Ovary (tissue), 9 donors: Measurements from ENCODE around the gene THEM4. TPM values are rescaled to one million over a fixed set of nuclear protein-coding genes. Genes with fewer than 3 reads are reported as not detected.

Source experiments
- DNase-seq, 5 donors: peaks; one replicate each; pipeline ENCODE4 v3.0.0-alpha.2; 2019 to 2020
- H3K27ac ChIP-seq, 2 donors: fragments of 200-600 bp; one replicate each; pipeline versions ENCODE4 v1.5.1 to v1.8.0; 2019 to 2022
- H3K27me3 ChIP-seq: fragments of 200-600 bp; one replicate; pipeline ENCODE4 v1.8.0; 2022
- H3K36me3 ChIP-seq: fragments of 200-600 bp; sonication (generic); one replicate; pipeline ENCODE4 v1.5.1; 2019
- H3K4me1 ChIP-seq: one replicate; pipeline ENCODE4 v1.8.1; 2013; ENCODE audit warnings: mild to moderate bottlenecking, moderate library complexity; ENCODE audit not compliant: insufficient read depth
- H3K4me3 ChIP-seq: fragments of 200-600 bp; sonication (generic); one replicate; pipeline ENCODE4 v1.5.1; 2017
- H3K9me3 ChIP-seq, 2 donors: fragments of 200-600 bp in 1 of 2; sonication (generic) in 1 of 2; one replicate each; pipeline versions ENCODE4 v1.5.1 to v1.8.1; 2013 to 2019; ENCODE audit warnings: mild to moderate bottlenecking in 1 of 2, moderate library complexity in 1 of 2
- CTCF ChIP-seq, 3 donors: fragments of 450-650 bp in 2 of 3; fragments of 200-600 bp in 1 of 3; IDR thresholded peaks; one replicate each; pipeline versions ENCODE4 v1.5.1 to v1.8.0; 2016 to 2022; ENCODE audit warnings: antibody characterized with exemption in 3 of 3, mild to moderate bottlenecking in 1 of 3
- EP300 ChIP-seq: sonication (generic); formaldehyde crosslinking; IDR thresholded peaks from one replicate; pipeline ENCODE4 v1.6.1; 2017; ENCODE audit warnings: antibody characterized with exemption
- POLR2A ChIP-seq: fragments of 450-650 bp; IDR thresholded peaks from one replicate; pipeline ENCODE4 v1.6.1; 2017; ENCODE audit warnings: antibody characterized with exemption, mild to moderate bottlenecking, moderate library complexity
- WGBS, 3 donors: extraction: QIAGEN DNeasy Blood & Tissue Kit in 1 of 3; methylation state at CpG; one replicate each; pipeline versions ENCODE4 v1.1.5 to v1.1.7; 2013 to 2017; 5-methylcytosine and 5-hydroxymethylcytosine counted together
- intact Hi-C, 4 donors: fragments of 100-400 bp; cut with DNase I; formaldehyde crosslinking; loops; one replicate each; pipeline versions ENCODE4 v1.11.0 to v1.15.1; 2022 to 2023
- polyA plus RNA-seq, 2 donors: library from polyadenylated mRNA; stranded (reverse); fragments of 200-250 nt in 1 of 2; fragments of 350-450 nt in 1 of 2; fragmentation: Illumina TruSeq in 1 of 2; extraction: RNeasy Lipid Tissue Mini Kit (QIAGEN cat#74804) in 1 of 2; gene quantifications; one replicate each; pipeline ENCODE4 v1.2.3, GENCODE V29; 2013 to 2014
- total RNA-seq, 7 donors: library from RNA; depleted of rRNA in 2 of 7; stranded (reverse); fragments of >200 nt in 2 of 7; fragmentation: NEBNext Ultra II Directional in 3 of 7; extraction: Animal tissue kit (Norgen Biotek cat#: 25700) in 3 of 7; gene quantifications; one replicate each; pipeline versions ENCODE4 v1.1.0 to v1.2.4, GENCODE V29; 2016 to 2023
- donor health status: DM: no; HTN: no; CAD: no; lungs with moderate emphysema.
- donor health status: DM: no; HTN: no; CAD: no.
- donor health status: Bipolar disorder and iron deficiency.
- donor health status: DM: yes; HTN: yes; CAD: no.
- donor health status: DM: no; HTN: no; CAD: no.
- donor health status: DM: yes; HTN: yes; CAD: no.

THEM4 gene
- total and polyA plus RNA-seq, 9 donors = 10.4 to 21.8 (median 14.4) TPM

DNA sequence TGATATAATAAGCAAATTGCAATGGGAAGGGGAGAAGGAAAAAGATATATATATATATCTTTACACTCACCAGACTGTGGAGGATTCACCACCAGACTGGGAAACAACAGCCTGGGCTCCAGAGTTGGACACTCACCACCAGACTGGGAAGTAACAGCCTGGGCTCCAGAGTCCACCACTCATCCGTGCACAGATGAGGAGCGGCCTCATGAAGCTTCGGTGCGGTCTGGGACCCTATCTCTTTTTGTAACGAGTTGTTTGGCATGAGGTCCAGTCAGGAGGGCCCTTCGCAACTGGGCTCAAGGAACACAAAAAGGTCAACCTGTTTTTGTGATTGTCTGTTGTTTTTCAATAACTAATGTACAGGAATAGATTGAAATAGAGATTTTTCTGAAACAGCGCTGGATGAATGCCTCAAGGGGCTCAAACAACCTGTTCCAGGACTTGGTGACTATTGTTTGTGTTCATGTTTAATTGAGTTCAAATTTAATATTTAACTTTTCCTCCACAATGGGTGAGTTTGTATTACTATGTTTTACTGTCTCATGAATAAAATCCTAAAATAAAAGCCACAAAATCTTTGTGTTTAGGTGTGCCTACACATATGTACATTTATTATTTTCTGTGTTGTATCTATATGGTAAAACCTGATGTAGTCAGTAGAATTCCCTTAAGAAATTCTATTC is 44.2 kb upstream of the THEM4 start:
- DNase-seq = no peak
- Histone ChIP-seq H3K27me3 (no peaks in the 10 kb centered on the region), H3K36me3 (no peaks in the 10 kb centered on the region), H3K27ac (no peak overlapping the region), H3K4me1 (peaks cover 7% of the 10 kb centered on the region), H3K9me3 (no peaks in the 10 kb centered on the region), H3K4me3 (no peak overlapping the region)
- intact Hi-C loops = no loop called here
- 71 to 84% (median 73%) methylated on average over 7 of the region's 7 CpGs for WGBS, 3 donors
- TF ChIP-seq CTCF (IDR thresholded peaks at IDR 0.05) = no peak
- TF ChIP-seq EP300 = no peak
- no peak for TF ChIP-seq POLR2A

- H3K27me3 ChIP-seq = no peaks in the 10 kb centered on the region
- no peaks in the 10 kb centered on the region for H3K36me3 ChIP-seq
- no peak for TF ChIP-seq EP300
- no peak for TF ChIP-seq CTCF (IDR thresholded peaks at IDR 0.05)
- TF ChIP-seq POLR2A = no peak
- WGBS, 3 donors = 31 to 56% (median 36%) methylated on average over 1 of the region's 1 CpG
- no peak overlapping the region for H3K27ac ChIP-seq
- no peak for DNase-seq
- H3K9me3 ChIP-seq = no peaks in the 10 kb centered on the region
- peaks cover 7% of the 10 kb centered on the region for H3K4me1 ChIP-seq
- intact Hi-C loops = no loop called here
- no peak overlapping the region for H3K4me3 ChIP-seq
Observed at GRCh38 chr1:151952811-151953210, 43.5 kb upstream of the THEM4 start.

GRCh38 chr1:151949371-151950193 is 40.3 kb upstream of the THEM4 start:
- H3K4me1 ChIP-seq = peaks cover 9% of the 10 kb centered on the region
- H3K4me3 ChIP-seq = no peak overlapping the region
- TF ChIP-seq CTCF (IDR thresholded peaks at IDR 0.05) = no peak
- no peak for TF ChIP-seq EP300
- no peak for TF ChIP-seq POLR2A
- no peaks in the 10 kb centered on the region for H3K36me3 ChIP-seq
- no peaks in the 10 kb centered on the region for H3K27me3 ChIP-seq
- DNase-seq = no peak
- intact Hi-C loops = no loop called here
- WGBS, 3 donors = 72 to 78% (median 74%) methylated on average over 18 of the region's 18 CpGs
- no peak overlapping the region for H3K27ac ChIP-seq
- no peaks in the 10 kb centered on the region for H3K9me3 ChIP-seq

GRCh38 chr1:151948506-151948905 is 39.2 kb upstream of the THEM4 start:
- H3K4me3 ChIP-seq = no peak overlapping the region
- no peaks in the 10 kb centered on the region for H3K36me3 ChIP-seq
- H3K27ac ChIP-seq = no peak overlapping the region
- no peak for TF ChIP-seq EP300
- no peak for TF ChIP-seq POLR2A
- no peak for TF ChIP-seq CTCF (IDR thresholded peaks at IDR 0.05)
- no peak for DNase-seq
- intact Hi-C loops = no loop called here
- H3K27me3 ChIP-seq = no peaks in the 10 kb centered on the region
- 58 to 70% (median 66%) methylated on average over 1 of the region's 1 CpG for WGBS, 3 donors
- peaks cover 10% of the 10 kb centered on the region for H3K4me1 ChIP-seq
- H3K9me3 ChIP-seq = no peaks in the 10 kb centered on the region
